Upper lobe of left lung (tissue), 4 donors: Measurements from ENCODE around the gene C2orf74.

ENCODE experiments used
- EP300 ChIP-seq, 4 donors: sonication (generic); formaldehyde crosslinking; IDR thresholded peaks; one replicate each; pipeline ENCODE4 v1.5.1; 2017; ENCODE audit warnings: antibody characterized with exemption in 4 of 4, control low read depth in 2 of 4
- POLR2A ChIP-seq, 4 donors: fragments of 450-650 bp; IDR thresholded peaks; one replicate each; pipeline ENCODE4 v1.5.1; 2016 to 2017; ENCODE audit warnings: antibody characterized with exemption in 4 of 4, mild to moderate bottlenecking in 2 of 4
- POLR2AphosphoS5 ChIP-seq, 2 donors: sonication (generic); formaldehyde crosslinking; IDR thresholded peaks; one replicate each; pipeline ENCODE4 v1.5.1; 2017; ENCODE audit warnings: antibody characterized with exemption in 2 of 2
- TF ChIP-seq, protein P1 (sequence below), 6 experiments: fragments of 450-650 bp in 4 of 6; fragments of 200-600 bp in 2 of 6; sonication (generic) in 2 of 6; IDR thresholded peaks; one replicate each; pipeline ENCODE4 v1.5.1; 2016 to 2019; ENCODE audit warnings: antibody characterized with exemption in 6 of 6

DNA sequence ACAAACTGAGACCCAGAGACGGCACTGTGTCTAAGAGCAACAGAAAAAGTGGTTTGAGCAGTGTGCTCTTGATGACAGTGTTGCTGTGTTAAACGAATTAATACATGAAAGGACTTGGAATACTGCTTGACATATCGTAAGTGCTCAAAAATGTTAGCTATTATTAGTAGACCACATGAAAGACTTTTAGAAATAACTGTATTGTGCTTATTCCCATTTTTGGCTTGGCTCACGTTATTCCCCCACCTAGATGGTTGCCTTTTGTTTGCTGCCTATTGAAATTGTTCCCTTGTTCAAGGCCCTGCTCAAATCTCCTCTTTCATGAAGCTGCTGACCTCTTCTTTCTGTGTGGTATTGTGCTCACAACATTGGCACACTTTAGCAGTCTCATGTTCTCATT lies 27.8 kb upstream of the C2orf74 start:
- TF ChIP-seq, protein P1, sequence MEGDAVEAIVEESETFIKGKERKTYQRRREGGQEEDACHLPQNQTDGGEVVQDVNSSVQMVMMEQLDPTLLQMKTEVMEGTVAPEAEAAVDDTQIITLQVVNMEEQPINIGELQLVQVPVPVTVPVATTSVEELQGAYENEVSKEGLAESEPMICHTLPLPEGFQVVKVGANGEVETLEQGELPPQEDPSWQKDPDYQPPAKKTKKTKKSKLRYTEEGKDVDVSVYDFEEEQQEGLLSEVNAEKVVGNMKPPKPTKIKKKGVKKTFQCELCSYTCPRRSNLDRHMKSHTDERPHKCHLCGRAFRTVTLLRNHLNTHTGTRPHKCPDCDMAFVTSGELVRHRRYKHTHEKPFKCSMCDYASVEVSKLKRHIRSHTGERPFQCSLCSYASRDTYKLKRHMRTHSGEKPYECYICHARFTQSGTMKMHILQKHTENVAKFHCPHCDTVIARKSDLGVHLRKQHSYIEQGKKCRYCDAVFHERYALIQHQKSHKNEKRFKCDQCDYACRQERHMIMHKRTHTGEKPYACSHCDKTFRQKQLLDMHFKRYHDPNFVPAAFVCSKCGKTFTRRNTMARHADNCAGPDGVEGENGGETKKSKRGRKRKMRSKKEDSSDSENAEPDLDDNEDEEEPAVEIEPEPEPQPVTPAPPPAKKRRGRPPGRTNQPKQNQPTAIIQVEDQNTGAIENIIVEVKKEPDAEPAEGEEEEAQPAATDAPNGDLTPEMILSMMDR (IDR thresholded peaks at IDR 0.05) = no peak
- no peak for TF ChIP-seq EP300 (IDR thresholded peaks at IDR 0.05)
- no peak for TF ChIP-seq POLR2A (IDR thresholded peaks at IDR 0.05)
- TF ChIP-seq POLR2AphosphoS5 (IDR thresholded peaks at IDR 0.05) = no peak
